GM03348 (cell line): ENCODE measurements around the gene KLHL14.
"Not testable (repeated sequence)": the region's sequence is repeated elsewhere in the genome, so short reads cannot be mapped to it uniquely, and the experiment has no call there.

ENCODE experiments used
- DNase-seq: peaks from one replicate; pipeline ENCODE4 v3.0.0; 2012; ENCODE audit warnings: low spot score

Gene KLHL14

GRCh38 chr18:32714571-32715148 lies 58.2 kb downstream of the KLHL14 start:
- DNase-seq = peak; percentile 64

GRCh38 chr18:32712860-32713259 lies 60.0 kb downstream of the KLHL14 start:
- no peak for DNase-seq

GRCh38 chr18:32711862-32712261 lies 61.0 kb downstream of the KLHL14 start:
- DNase-seq = no peak

- DNase-seq = no peak
Observed at GRCh38 chr18:32707586-32707985, 65.2 kb downstream of the KLHL14 start.

- no peak for DNase-seq
Observed at GRCh38 chr18:32707147-32707546, 65.7 kb downstream of the KLHL14 start.

GRCh38 chr18:32701313-32701712 lies 71.5 kb downstream of the KLHL14 start:
- DNase-seq = no peak

GRCh38 chr18:32698153-32698552 lies 74.7 kb downstream of the KLHL14 start:
- no peak for DNase-seq

GRCh38 chr18:32696376-32696775 lies 76.4 kb downstream of the KLHL14 start:
- no peak for DNase-seq

- DNase-seq = no peak
Observed at GRCh38 chr18:32695534-32695933, 77.3 kb downstream of the KLHL14 start.

- DNase-seq = no peak
Observed at GRCh38 chr18:32688821-32689220, 84.0 kb downstream of the KLHL14 start.

- DNase-seq = no peak
Observed at GRCh38 chr18:32684940-32685339, 87.9 kb downstream of the KLHL14 start.

- DNase-seq = no peak
Observed at GRCh38 chr18:32684096-32684495, 88.7 kb downstream of the KLHL14 start.

GRCh38 chr18:32683044-32683443 lies 89.8 kb downstream of the KLHL14 start:
- no peak for DNase-seq

- no peak for DNase-seq
Observed at GRCh38 chr18:32677578-32677977, 95.2 kb downstream of the KLHL14 start.

GRCh38 chr18:32674491-32674890 lies 98.3 kb downstream of the KLHL14 start:
- no peak for DNase-seq

- no peak for DNase-seq
Observed at GRCh38 chr18:32672398-32672797, 100.4 kb downstream of the KLHL14 start.

- no peak for DNase-seq
Observed at GRCh38 chr18:32670727-32671126, 102.1 kb downstream of the KLHL14 start.

- DNase-seq = no peak
Observed at GRCh38 chr18:32669549-32670165, 103.2 kb downstream of the KLHL14 start.

- DNase-seq = no peak
Observed at GRCh38 chr18:32668956-32669355, 103.9 kb downstream of the KLHL14 start.

- DNase-seq = no peak
Observed at GRCh38 chr18:32661486-32662299, 111.1 kb downstream of the KLHL14 start.

GRCh38 chr18:32654507-32654906 lies 118.3 kb downstream of the KLHL14 start:
- DNase-seq = not testable (repeated sequence)

- not testable (repeated sequence) for DNase-seq
Observed at GRCh38 chr18:32637659-32638058, 135.2 kb downstream of the KLHL14 start.

- DNase-seq = no peak
Observed at GRCh38 chr18:32637226-32637625, 135.6 kb downstream of the KLHL14 start.
